RCC 7860 (cell line): Measurements from ENCODE around the gene KLHL29.

Experiments
- DNase-seq: peaks from one replicate; pipeline ENCODE4 v3.0.0-alpha.2; 2015; ENCODE audit warnings: low spot score
- FAIRE-seq: peaks from 2 replicates; lab custom pipeline; 2012; peaks lifted over from hg19 to GRCh38; lab: Jason Lieb, UNC

KLHL29 gene

DNA sequence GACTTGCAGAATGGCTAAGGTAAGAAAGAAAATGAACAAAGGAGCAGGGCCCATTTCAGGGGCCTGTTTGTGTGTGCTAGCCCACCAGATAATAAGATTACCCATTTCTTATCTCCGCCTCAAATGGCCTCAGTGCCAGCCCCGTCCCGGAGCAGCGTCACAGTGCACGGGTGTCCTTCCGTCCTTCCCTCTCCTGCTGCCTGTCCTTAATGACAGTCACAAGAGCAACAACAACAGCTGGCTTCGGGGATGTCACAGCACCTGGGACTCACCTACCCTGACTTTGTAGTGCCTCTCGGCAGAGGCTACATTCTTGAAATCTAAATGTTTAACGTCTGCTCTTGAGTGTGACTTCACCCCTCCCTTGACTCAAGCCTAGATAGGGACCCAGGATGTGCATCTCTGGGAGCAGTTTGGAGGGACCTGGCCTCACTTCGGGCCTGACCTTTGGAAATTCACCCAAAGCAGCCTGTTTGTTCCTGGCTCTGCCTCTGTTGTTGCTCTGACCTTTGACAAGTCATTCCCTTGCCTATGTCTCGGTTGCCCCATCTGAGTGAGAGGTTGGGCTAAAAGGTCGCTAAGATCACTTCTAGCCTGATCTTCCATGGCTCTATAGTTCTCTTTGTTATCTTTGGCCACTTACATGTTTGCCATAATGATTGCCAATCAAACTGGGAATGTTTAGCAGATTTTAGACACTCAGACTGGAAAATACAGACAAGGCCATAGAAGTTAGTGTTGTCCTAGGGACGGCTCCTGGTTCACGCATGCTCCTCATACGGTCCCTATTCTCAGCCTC, 122.5 kb downstream of the KLHL29 start:
- FAIRE-seq: no peak
- no peak for DNase-seq

- DNase-seq (no peak), FAIRE-seq (no peak)
Measured at GRCh38 chr2:23508066-23508390, 123.0 kb downstream of the KLHL29 start.

DNA sequence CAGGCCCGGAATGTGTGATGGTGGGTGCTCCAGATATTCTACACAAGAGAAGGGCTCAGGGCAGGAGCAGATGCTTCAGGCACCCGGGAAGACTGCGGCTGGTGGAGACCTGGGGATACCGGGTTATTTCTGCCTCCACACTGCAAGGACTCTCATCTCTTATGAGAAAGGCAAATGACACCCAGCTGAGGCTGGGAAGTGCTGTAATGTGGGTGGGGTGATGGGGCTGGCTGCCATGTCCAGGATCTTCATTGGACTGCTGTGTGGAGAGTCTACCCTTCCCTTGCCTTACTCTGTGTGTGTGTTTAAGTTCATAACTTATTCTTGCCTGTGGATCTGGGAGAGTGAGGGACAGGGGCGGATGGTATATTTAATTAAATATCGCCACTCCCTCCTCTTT, 124.1 kb downstream of the KLHL29 start:
- no peak for DNase-seq
- FAIRE-seq: no peak

GRCh38 chr2:23509596-23510292, 124.8 kb downstream of the KLHL29 start:
- no peak for DNase-seq
- no peak for FAIRE-seq

- FAIRE-seq (no peak), DNase-seq (no peak)
Measured at GRCh38 chr2:23510471-23510870, 125.5 kb downstream of the KLHL29 start.

DNA sequence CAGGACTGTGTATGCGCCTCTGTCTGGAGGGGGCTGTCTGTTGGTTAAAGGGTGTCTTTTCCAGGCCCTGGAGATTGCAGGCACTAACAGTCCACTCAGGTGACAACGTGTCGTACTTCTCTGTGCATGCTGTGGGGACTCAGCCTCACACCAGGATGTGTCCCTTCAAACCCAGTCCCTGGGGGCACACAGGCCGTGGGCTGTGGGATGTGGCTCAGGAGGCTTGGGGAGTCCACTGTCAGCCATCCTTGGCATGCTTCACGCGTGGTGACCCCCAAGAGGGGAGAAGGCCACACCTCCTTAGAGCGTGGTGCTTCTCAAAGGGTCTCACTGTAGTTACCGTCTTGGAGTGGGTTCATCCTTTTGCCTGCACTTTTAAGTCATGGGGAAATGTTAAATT, 127.8 kb downstream of the KLHL29 start:
- FAIRE-seq (no peak), DNase-seq (no peak)

GRCh38 chr2:23513245-23513871, 128.4 kb downstream of the KLHL29 start:
- no peak for FAIRE-seq
- DNase-seq: no peak

GRCh38 chr2:23513872-23514793, 129.2 kb downstream of the KLHL29 start:
- FAIRE-seq (no peak), DNase-seq (no peak)

GRCh38 chr2:23516520-23517256, 131.7 kb downstream of the KLHL29 start:
- DNase-seq (no peak), FAIRE-seq (no peak)

DNA sequence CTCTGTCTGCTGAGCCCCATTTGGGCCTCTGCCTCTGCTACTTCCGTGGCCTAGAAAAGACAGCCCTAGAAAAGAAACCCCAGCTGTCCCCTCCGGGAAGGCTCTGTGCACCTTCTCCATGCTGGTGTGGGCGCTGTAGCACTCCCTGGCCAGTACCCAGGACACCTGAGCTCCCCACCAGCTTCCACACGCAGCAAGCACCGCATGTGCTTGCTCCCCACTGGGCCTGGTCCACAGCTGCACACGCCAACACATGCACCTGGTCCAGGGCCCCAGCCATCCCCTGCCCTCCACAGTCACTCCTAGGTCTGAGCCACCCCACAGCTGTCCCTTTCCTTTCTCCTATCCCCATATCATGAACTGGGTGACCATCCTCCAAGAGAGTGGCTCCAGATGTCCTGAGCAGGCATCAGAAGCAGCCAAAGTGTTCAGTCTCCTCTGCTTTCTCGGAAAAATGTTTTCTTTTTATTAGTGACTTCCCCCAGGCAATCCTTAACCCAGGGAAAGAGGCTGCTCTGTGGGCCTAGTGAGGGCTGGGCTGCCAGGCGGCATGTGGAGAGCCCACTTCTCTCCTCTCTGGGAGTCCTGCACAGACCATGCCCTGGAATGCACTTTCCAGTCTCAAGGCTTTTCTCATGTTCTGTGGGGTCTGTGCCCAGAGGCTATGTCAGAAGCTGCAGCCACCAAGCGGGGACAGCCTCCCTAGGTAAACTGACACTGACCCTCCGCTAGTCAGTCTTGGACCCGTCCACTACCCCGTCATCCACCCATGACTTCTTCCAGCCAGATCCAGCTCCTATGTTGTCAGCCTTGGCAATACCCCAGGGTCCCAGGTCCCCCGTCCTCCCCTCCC, 133.7 kb downstream of the KLHL29 start:
- DNase-seq: no peak
- FAIRE-seq: no peak

GRCh38 chr2:23519334-23519651, 134.3 kb downstream of the KLHL29 start:
- FAIRE-seq (no peak), DNase-seq (no peak)

GRCh38 chr2:23520256-23520655, 135.3 kb downstream of the KLHL29 start:
- FAIRE-seq: no peak
- DNase-seq: peak; percentile 26

DNA sequence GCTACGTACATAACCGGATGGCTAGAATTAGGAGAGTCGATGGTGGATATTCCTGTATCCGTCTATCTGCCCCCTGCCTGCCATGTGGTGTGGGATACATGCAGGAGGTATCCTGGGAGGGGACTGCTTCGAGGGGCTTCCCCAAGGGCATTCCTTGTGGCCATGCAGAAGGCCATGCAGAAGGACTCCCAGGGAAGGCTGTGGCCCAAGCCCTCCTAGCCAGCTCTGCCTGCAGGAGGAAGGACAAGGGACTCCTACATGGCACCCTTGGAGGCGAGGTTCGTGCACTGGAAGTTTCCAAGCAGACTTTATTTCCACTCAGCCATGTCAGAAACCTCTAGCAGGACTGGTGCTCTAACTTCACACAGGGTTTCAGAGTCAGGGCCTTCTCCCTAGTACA, 136.1 kb downstream of the KLHL29 start:
- no peak for FAIRE-seq
- no peak for DNase-seq

DNA sequence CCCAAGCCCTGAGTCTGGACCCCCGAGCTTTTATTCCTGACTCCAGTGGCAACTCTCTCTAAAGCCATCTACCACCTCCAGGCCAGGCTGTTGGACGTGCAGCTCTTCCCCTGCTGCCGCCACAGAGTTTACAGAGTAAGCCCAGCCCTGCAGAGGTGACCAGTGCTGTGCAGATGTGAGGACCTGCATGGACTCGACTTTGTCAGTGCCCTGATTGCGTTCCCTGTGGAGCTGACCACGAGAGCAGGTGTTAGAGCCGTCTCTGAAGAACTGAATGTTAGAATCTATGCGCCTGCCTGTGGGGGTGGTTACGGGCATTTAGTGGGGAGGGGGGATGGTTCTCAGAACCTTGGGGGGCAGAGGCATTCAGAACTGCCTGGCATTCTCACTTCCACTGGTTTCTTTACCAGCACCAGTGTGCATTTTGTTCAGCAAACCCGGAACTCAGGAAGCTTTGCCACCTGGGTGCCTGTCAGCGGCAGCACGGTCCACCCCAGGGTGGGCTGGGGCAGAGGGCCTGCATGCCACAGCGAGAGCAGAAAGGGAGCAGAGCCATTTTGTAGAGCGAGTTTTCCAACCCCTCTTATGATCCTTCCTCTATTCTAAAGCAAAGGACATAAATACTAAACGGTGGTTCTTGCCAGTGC, 137.9 kb downstream of the KLHL29 start:
- FAIRE-seq: no peak
- DNase-seq: no peak

- no peak for FAIRE-seq
- no peak for DNase-seq
Measured at GRCh38 chr2:23523373-23524260, 138.6 kb downstream of the KLHL29 start.

DNA sequence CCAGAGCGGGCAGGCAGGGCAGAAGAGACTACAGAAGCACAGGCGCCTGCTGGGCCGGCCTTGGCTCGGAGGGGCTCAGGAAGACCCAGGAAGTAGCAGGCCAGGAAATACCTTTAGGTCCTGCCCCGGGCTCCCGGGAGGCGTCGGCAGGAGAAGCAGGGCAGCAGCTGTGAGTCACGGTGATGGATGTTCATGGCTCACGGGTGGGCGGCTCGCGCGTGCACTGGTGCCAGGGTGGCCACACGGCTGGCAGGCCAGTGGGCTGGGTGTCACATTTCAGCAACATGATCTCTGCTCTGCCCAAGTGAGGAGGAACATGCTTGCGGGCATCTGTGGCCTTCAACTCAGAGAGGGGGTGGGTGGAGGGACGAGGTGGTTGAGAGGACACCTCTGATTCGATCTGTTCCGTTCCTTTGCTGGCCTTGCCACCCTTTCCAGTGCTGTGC, 139.3 kb downstream of the KLHL29 start:
- DNase-seq: peak; percentile 72

GRCh38 chr2:23525137-23525765, 140.3 kb downstream of the KLHL29 start:
- FAIRE-seq (no peak), DNase-seq (no peak)

More for the DNA sequence above, 139.3 kb downstream of the KLHL29 start:
- no peak for FAIRE-seq

DNA sequence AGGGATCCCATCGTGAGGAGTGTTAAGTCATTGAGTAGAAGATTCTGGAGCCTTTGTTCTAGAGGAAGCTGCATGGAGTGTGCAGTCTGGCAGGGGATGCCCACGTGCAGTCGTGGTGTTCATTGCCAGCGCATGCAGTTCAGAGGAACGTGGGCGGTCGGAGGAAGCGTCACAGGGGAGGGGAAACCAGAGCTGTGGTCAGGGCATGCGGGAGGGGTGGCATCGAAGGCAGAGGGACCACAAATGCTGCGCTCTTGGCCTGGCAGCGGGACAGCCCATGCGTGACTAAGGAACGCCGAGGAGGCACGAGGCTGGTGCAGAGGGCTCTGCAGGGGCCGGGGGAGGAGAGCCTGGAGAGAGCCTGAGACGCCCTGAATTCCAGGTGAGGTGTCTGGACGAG, 141.1 kb downstream of the KLHL29 start:
- DNase-seq (no peak), FAIRE-seq (no peak)
